ENCODE data around the gene CLEC2B.

Gene CLEC2B

DNA sequence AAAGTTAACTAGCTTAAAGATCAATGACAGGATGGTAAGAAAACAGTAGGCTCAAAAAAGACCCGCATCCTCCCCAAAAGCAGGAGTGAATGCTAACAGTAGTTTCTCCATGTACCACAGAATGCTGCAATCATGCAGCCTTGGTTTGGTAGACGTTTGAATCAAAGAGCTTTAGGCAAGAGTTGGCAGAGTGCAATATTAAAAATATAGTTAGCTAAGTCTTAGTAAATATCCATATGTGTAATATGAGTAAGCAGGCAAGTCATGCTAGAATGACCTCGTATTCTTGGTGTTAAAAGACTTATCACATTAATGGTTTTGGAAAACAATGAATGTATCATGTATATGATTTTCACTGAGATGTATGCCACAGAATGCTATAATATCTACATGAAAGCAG, 60.6 kb downstream of the CLEC2B start:
- TF ChIP-seq CTCF (IDR thresholded peaks at IDR 0.05; ENCODE audit: borderline replicate concordance, control extremely low read depth, extremely low read depth, insufficient read depth, missing control alignments): no peak
- in situ Hi-C loops (cut with MboI; ENCODE audit: low sequenced_read_pairs, unreplicated experiment): loop anchor here (25.0 kb wide), 1 partner anchor 329 kb away; the partner anchor contains the start of gene CLEC7A
- no peak for DNase-seq (ENCODE audit: low spot score)

GRCh38 chr12:9806714-9807113, 62.4 kb downstream of the CLEC2B start:
- TF ChIP-seq CTCF (IDR thresholded peaks at IDR 0.05; ENCODE audit: borderline replicate concordance, control extremely low read depth, extremely low read depth, insufficient read depth, missing control alignments): no peak
- in situ Hi-C loops (cut with MboI; ENCODE audit: low sequenced_read_pairs, unreplicated experiment): loop anchor here (25.0 kb wide), 1 partner anchor 331 kb away; the partner anchor contains the start of gene CLEC7A
- no peak for DNase-seq (ENCODE audit: low spot score)

DNA sequence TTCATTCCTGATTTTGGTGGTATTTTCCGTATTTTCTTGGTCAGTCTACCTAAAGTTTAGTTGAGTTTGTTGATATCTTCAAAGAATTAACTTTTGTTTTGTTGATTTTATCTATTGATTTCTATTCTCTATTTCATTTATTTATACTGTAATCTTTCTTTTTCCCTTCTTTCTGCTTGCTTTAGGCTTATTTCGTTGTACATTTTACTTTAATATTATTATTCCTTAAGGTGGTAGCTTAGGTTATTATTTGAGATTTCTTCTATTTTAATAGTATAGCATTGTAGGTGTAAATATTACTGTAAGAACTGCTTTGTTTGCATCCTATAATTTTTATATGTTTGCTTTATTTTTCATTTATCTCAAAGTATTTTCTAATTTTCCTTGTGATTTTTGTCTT, 63.3 kb downstream of the CLEC2B start:
- no peak for DNase-seq (ENCODE audit: low spot score)
- in situ Hi-C loops (cut with MboI; ENCODE audit: low sequenced_read_pairs, unreplicated experiment): loop anchor here (25.0 kb wide), 1 partner anchor 331 kb away; the partner anchor contains the start of gene CLEC7A
- no peak for TF ChIP-seq CTCF (IDR thresholded peaks at IDR 0.05; ENCODE audit: borderline replicate concordance, control extremely low read depth, extremely low read depth, insufficient read depth, missing control alignments)

All from GM13976 (cell line).